CMK (cell line): Measurements from ENCODE around the gene RAB4A.

Experiments used
- DNase-seq: peaks from one replicate; pipeline ENCODE4 v3.0.0-alpha.2; 2010; ENCODE audit warnings: low read depth

RAB4A gene

GRCh38 chr1:229244091-229244490, 26.8 kb upstream of the RAB4A start:
- no peak for DNase-seq

GRCh38 chr1:229247871-229248270, 23.0 kb upstream of the RAB4A start:
- no peak for DNase-seq

GRCh38 chr1:229248821-229249817, 21.8 kb upstream of the RAB4A start:
- DNase-seq, result no peak

- DNase-seq, result no peak
Observed at GRCh38 chr1:229249854-229250644, 20.9 kb upstream of the RAB4A start.

GRCh38 chr1:229251185-229251584, 19.7 kb upstream of the RAB4A start:
- DNase-seq, result no peak

- no peak for DNase-seq
Observed at GRCh38 chr1:229252228-229252984, 18.5 kb upstream of the RAB4A start.

GRCh38 chr1:229253151-229253974, 17.5 kb upstream of the RAB4A start:
- DNase-seq, result no peak

GRCh38 chr1:229254910-229255541, 15.9 kb upstream of the RAB4A start:
- no peak for DNase-seq

- DNase-seq, result no peak
Observed at GRCh38 chr1:229258031-229258756, 12.7 kb upstream of the RAB4A start.

- no peak for DNase-seq
Observed at GRCh38 chr1:229258757-229259060, 12.2 kb upstream of the RAB4A start.

- DNase-seq, result no peak
Observed at GRCh38 chr1:229260297-229260696, 10.6 kb upstream of the RAB4A start.

- no peak for DNase-seq
Observed at GRCh38 chr1:229262239-229262638, 8.7 kb upstream of the RAB4A start.

- DNase-seq, result no peak
Observed at GRCh38 chr1:229263254-229263653, 7.7 kb upstream of the RAB4A start.

GRCh38 chr1:229264068-229264467, 6.8 kb upstream of the RAB4A start:
- DNase-seq, result no peak

GRCh38 chr1:229264487-229264886, 6.4 kb upstream of the RAB4A start:
- no peak for DNase-seq

GRCh38 chr1:229266274-229266673, 4.6 kb upstream of the RAB4A start:
- no peak for DNase-seq

- no peak for DNase-seq
Observed at GRCh38 chr1:229266832-229267500, 3.9 kb upstream of the RAB4A start.

GRCh38 chr1:229268505-229268904, 2.4 kb upstream of the RAB4A start:
- no peak for DNase-seq

- DNase-seq, result no peak
Observed at GRCh38 chr1:229271448-229272159, 693 bp downstream of the RAB4A start.
